Upper lobe of left lung (tissue), 6 donors: ENCODE data around the gene LILRB3. TPM values are rescaled to one million over a fixed set of nuclear protein-coding genes. Genes with fewer than 3 reads are reported as not detected.

Source experiments
- ATAC-seq, 2 donors: fragments of 200-7000 bp; cut with Tn5 transposase; one replicate each; pipeline ENCODE4 v1.9.1; 2022; ENCODE audit warnings: mild to moderate bottlenecking in 2 of 2, moderate library complexity in 2 of 2; ENCODE audit not compliant: low FRiP score in 2 of 2
- DNase-seq, 2 donors: peaks; one replicate each; pipeline ENCODE4 v3.0.0-alpha.2; 2019 to 2020
- H3K27ac ChIP-seq, 4 donors: fragments of 200-600 bp; sonication (generic); one replicate each; pipeline ENCODE4 v1.5.1; 2016 to 2019
- H3K27me3 ChIP-seq, 4 donors: fragments of 200-600 bp; sonication (generic); one replicate each; pipeline ENCODE4 v1.5.1; 2017 to 2019
- H3K36me3 ChIP-seq, 4 donors: fragments of 200-600 bp; sonication (generic); one replicate each; pipeline ENCODE4 v1.5.1; 2016 to 2019
- H3K4me1 ChIP-seq, 4 donors: fragments of 200-600 bp; sonication (generic); one replicate each; pipeline ENCODE4 v1.5.1; 2018 to 2019
- H3K4me3 ChIP-seq, 4 donors: fragments of 200-600 bp; sonication (generic); one replicate each; pipeline ENCODE4 v1.5.1; 2017 to 2019; ENCODE audit warnings: mild to moderate bottlenecking in 2 of 4, moderate library complexity in 1 of 4
- H3K9me3 ChIP-seq, 4 donors: fragments of 200-600 bp; sonication (generic); one replicate each; pipeline ENCODE4 v1.5.1; 2018 to 2019
- EP300 ChIP-seq, 4 donors: sonication (generic); formaldehyde crosslinking; IDR thresholded peaks; one replicate each; pipeline ENCODE4 v1.5.1; 2017; ENCODE audit warnings: antibody characterized with exemption in 4 of 4, control low read depth in 2 of 4
- POLR2A ChIP-seq, 4 donors: fragments of 450-650 bp; IDR thresholded peaks; one replicate each; pipeline ENCODE4 v1.5.1; 2016 to 2017; ENCODE audit warnings: antibody characterized with exemption in 4 of 4, mild to moderate bottlenecking in 2 of 4
- POLR2AphosphoS5 ChIP-seq, 2 donors: sonication (generic); formaldehyde crosslinking; IDR thresholded peaks; one replicate each; pipeline ENCODE4 v1.5.1; 2017; ENCODE audit warnings: antibody characterized with exemption in 2 of 2
- WGBS, 2 donors: methylation state at CpG; one replicate each; pipeline ENCODE4 v1.1.5; 2017 to 2018; 5-methylcytosine and 5-hydroxymethylcytosine counted together
- small RNA-seq, 4 donors: library from RNA; depleted of rRNA; stranded (forward); fragments of <200 nt; gene quantifications; one replicate each; pipeline ENCODE3, GENCODE V24; 2016
- total RNA-seq, 6 donors: library from RNA; depleted of rRNA in 4 of 6; stranded (reverse); fragments of >200 nt in 4 of 6; gene quantifications; one replicate each; pipeline versions ENCODE4 v1.1.0 to v1.2.1, GENCODE V29; 2016 to 2021
- TF ChIP-seq, protein P1 (sequence below), 6 experiments: fragments of 450-650 bp in 4 of 6; fragments of 200-600 bp in 2 of 6; sonication (generic) in 2 of 6; IDR thresholded peaks; one replicate each; pipeline ENCODE4 v1.5.1; 2016 to 2019; ENCODE audit warnings: antibody characterized with exemption in 6 of 6
- donor health status: DM: no; HTN: no; CAD: no; lungs with moderate emphysema.
- donor health status: DM: no; HTN: yes; CAD: no; lungs with severe emphysema.

The LILRB3 gene
- total RNA-seq, 6 donors from 2014 or later: 43.4 to 106 (median 70.7) TPM

DNA sequence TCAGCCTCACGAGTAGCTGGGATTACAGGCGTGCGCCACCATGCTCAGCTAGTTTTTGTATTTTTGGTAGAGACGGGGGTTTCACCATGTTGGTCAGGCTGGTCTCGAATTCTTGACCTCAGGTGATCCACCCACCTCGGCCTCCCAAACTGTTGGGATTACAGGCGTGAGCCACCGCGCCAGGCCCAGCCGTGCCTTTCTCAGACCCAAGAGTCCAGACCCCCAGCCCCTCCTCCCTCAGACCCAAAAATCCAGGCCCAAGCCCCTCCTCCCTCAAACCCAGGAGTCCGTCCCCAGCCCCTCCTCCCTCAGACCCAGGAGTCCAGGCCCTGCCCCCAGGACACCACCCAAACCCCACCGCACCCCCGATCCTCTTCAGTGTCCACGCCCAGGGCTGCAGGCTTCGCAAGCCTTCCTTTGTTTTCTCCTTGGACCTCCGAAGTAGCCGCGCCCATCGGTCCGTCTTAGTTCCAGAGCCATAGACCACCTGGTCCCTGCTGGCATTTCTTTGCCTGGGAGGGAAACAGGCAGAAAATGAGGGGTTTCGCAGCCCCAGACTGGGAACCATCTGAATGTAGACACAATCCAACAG lies 53.6 kb downstream of the LILRB3 start:
- ATAC-seq: no peak
- no peak for DNase-seq
- H3K27ac ChIP-seq: no peak overlapping the region
- TF ChIP-seq POLR2AphosphoS5 (IDR thresholded peaks at IDR 0.05) (no peak), EP300 (IDR thresholded peaks at IDR 0.05) (no peak), POLR2A (IDR thresholded peaks at IDR 0.05) (no peak)
- TF ChIP-seq, protein P1, sequence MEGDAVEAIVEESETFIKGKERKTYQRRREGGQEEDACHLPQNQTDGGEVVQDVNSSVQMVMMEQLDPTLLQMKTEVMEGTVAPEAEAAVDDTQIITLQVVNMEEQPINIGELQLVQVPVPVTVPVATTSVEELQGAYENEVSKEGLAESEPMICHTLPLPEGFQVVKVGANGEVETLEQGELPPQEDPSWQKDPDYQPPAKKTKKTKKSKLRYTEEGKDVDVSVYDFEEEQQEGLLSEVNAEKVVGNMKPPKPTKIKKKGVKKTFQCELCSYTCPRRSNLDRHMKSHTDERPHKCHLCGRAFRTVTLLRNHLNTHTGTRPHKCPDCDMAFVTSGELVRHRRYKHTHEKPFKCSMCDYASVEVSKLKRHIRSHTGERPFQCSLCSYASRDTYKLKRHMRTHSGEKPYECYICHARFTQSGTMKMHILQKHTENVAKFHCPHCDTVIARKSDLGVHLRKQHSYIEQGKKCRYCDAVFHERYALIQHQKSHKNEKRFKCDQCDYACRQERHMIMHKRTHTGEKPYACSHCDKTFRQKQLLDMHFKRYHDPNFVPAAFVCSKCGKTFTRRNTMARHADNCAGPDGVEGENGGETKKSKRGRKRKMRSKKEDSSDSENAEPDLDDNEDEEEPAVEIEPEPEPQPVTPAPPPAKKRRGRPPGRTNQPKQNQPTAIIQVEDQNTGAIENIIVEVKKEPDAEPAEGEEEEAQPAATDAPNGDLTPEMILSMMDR (IDR thresholded peaks at IDR 0.05): no peak
- H3K4me3 ChIP-seq: no peak overlapping the region
- H3K36me3 ChIP-seq: no peaks in the 10 kb centered on the region
- H3K4me1 ChIP-seq: peaks cover 5 to 24% (median 13%) of the 10 kb centered on the region in 4 donors
- H3K9me3 ChIP-seq: no peaks in the 10 kb centered on the region
- WGBS, 2 donors: 86 to 89% methylated on average over 21 of the region's 21 CpGs
- no peaks in the 10 kb centered on the region for H3K27me3 ChIP-seq

DNA sequence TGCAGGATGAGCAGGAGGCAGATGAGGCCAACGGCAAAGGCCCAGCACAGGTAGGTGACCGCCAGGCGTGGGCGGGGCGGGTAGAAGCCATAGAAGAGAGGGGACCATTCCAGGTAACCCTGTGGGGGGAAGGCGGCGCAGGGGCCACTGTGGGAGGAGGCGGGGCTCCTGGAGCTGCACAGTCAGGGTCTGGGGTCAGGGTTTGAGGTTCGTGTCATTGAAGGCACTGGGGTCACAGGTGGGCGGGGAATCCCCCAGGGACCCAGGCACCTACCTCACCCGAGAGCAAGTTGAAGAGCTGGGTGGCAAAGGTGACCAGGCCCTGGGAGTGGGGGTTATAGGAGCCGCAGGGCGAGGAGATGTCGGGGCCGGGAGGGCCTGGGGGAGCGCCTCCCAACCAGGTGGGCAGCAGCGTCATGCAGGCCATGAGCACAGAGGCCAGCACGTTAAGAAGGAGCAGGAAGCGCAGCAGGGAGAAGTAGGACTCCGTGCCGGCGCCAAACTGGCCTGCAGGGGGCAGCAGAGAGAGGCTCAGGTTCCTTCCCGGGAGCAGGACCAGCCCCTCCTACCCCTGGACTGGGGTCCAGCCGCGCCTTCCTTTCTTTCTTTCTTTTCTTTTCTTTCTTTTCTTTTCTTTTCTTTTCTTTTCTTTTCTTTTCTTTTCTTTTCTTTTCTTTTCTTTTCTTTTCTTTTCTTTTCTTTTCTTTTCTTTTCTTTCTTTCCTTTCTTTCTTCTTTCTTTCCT lies 54.5 kb downstream of the LILRB3 start:
- ATAC-seq (peak; percentile 89 to 95), DNase-seq (peak; percentile 91 to 98)
- no peak overlapping the region for H3K4me3 ChIP-seq
- H3K4me1 ChIP-seq: peaks cover 9 to 24% (median 14%) of the 10 kb centered on the region in 4 donors
- no peaks in the 10 kb centered on the region for H3K36me3 ChIP-seq
- TF ChIP-seq POLR2A (IDR thresholded peaks at IDR 0.05) (no peak), EP300 (IDR thresholded peaks at IDR 0.05) (no peak), POLR2AphosphoS5 (IDR thresholded peaks at IDR 0.05) (no peak)
- TF ChIP-seq, protein P1 (IDR thresholded peaks at IDR 0.05): peak; percentile 74 to 90 (median 86)
- H3K9me3 ChIP-seq: no peaks in the 10 kb centered on the region
- H3K27ac ChIP-seq: no peak overlapping the region
- 31 to 35% methylated on average over 21 to 24 of the region's 25 CpGs for WGBS, 2 donors
- no peaks in the 10 kb centered on the region for H3K27me3 ChIP-seq

Small RNAs within 50 kb of the gene (small RNA-seq; reads per million reads assigned to genes)
- 0 reads per million in 4 donors for gene RNU6-1307P

Other genes with a start within 250 kb of the LILRB3 start
- gene CACNG6, start 231.4 kb downstream of the LILRB3 start, total RNA-seq: 10 to 100 TPM in 1 of 6 donors, 1 to 10 TPM in 3, not detected in 2; 1.5 to 11.5 (median 5.6) TPM
- gene VSTM1, start 159.1 kb downstream of the LILRB3 start, total RNA-seq: 1 to 10 TPM in 3 of 6 donors, not detected in 3; 1.2 to 3.0 (median 1.7) TPM
- not detected for gene TARM1, start 141.6 kb downstream of the LILRB3 start, total RNA-seq
- 100 to 1,000 TPM in 1 of 6 donors, 10 to 100 TPM in 5; 18.5 to 119 (median 49.5) TPM for gene OSCAR, start 122.2 kb downstream of the LILRB3 start, total RNA-seq
- 100 to 1,000 TPM in 2 of 6 donors, 10 to 100 TPM in 4; 11.5 to 127 (median 49.5) TPM for gene NDUFA3, start 120.2 kb downstream of the LILRB3 start, total RNA-seq
- 10 to 100 TPM; 10.5 to 51.3 (median 26.2) TPM for gene TFPT, start 107.3 kb downstream of the LILRB3 start, total RNA-seq
- 10 to 100 TPM; 43.9 to 73.3 (median 47.4) TPM for gene PRPF31, start 107.3 kb downstream of the LILRB3 start, total RNA-seq
- gene CNOT3, start 85.2 kb downstream of the LILRB3 start, total RNA-seq: 10 to 100 TPM; 18.8 to 65.0 (median 36.6) TPM
- gene LENG1, start 63.3 kb downstream of the LILRB3 start, total RNA-seq: 10 to 100 TPM in 3 of 6 donors, 1 to 10 TPM in 3; 8.5 to 16.8 (median 9.4) TPM
- gene TMC4, start 49.8 kb downstream of the LILRB3 start, total RNA-seq: 100 to 1,000 TPM in 1 of 6 donors, 10 to 100 TPM in 5; 35.7 to 116 (median 48.5) TPM
- gene MBOAT7, start 33.4 kb downstream of the LILRB3 start, total RNA-seq: 100 to 1,000 TPM in 1 of 6 donors, 10 to 100 TPM in 5; 43.7 to 121 (median 75.4) TPM
- gene TSEN34, start 31.7 kb downstream of the LILRB3 start, total RNA-seq: 10 to 100 TPM; 43.2 to 78.4 (median 49.7) TPM
- 1,000 to 10,000 TPM in 5 of 6 donors, 100 to 1,000 TPM in 1; 985 to 1,704 (median 1,208) TPM for gene RPS9, start 22.1 kb downstream of the LILRB3 start, total RNA-seq
- gene LILRA6, start 19.8 kb upstream of the LILRB3 start, total RNA-seq: 10 to 100 TPM in 3 of 6 donors, 1 to 10 TPM in 3; 4.0 to 38.3 (median 15.2) TPM
- 10 to 100 TPM in 2 of 6 donors, 1 to 10 TPM in 4; 5.1 to 54.5 (median 10.0) TPM for gene LILRB5, start 34.3 kb upstream of the LILRB3 start, total RNA-seq
- 10 to 100 TPM; 11.2 to 37.0 (median 22.7) TPM for gene LILRB2, start 58.1 kb upstream of the LILRB3 start, total RNA-seq
- 10 to 100 TPM in 3 of 6 donors, 1 to 10 TPM in 3; 3.1 to 34.9 (median 20.3) TPM for gene LILRA5, start 90.2 kb upstream of the LILRB3 start, total RNA-seq
- gene LILRA4, start 116.2 kb upstream of the LILRB3 start, total RNA-seq: 1 to 10 TPM in 3 of 6 donors, not detected in 3; 1.0 to 5.0 (median 1.7) TPM
- 100 to 1,000 TPM in 3 of 6 donors, 10 to 100 TPM in 3; 46.5 to 228 (median 111) TPM for gene LAIR1, start 141.9 kb upstream of the LILRB3 start, total RNA-seq
- not detected for gene TTYH1, start 192.5 kb upstream of the LILRB3 start, total RNA-seq
- 1,000 to 10,000 TPM in 1 of 6 donors, 100 to 1,000 TPM in 4, 10 to 100 TPM in 1; 72.2 to 1,027 (median 188) TPM for gene LENG8, start 226.2 kb upstream of the LILRB3 start, total RNA-seq
- 10 to 100 TPM in 2 of 6 donors, 1 to 10 TPM in 4; 3.3 to 12.6 (median 9.1) TPM for gene LENG9, start 240.8 kb upstream of the LILRB3 start, total RNA-seq